HG03066 (cell line): ENCODE results near the gene CRYBG1.
"Not testable (repeated sequence)": the region's sequence is repeated elsewhere in the genome, so short reads cannot be mapped to it uniquely, and the experiment has no call there.

Experiments used
- ATAC-seq: cut with Tn5 transposase; IDR thresholded peaks from one replicate; pipeline ENCODE4 v1.9.1; 2021; ENCODE audit warnings: low read depth; ENCODE audit not compliant: unreplicated experiment

The CRYBG1 gene

DNA sequence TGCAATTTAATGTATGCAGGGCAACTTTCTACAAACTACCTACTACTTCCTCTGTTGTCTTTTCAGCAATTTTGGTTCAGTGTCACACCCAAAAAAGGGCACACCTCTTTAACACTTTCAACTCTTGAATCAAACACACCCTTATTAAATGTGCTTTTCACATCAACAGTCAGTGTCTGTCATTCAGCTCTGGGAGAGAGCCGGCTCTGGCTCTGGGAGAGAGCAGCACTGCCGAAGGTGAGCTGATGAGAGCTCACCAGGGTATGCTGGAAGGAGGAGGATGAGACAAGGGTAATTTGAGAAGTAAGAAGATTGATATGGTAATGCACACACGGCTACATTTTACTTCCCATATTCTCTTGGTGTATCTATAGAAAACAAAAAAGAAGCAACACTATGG lies 134.5 kb downstream of the CRYBG1 start:
- ATAC-seq, result no peak

DNA sequence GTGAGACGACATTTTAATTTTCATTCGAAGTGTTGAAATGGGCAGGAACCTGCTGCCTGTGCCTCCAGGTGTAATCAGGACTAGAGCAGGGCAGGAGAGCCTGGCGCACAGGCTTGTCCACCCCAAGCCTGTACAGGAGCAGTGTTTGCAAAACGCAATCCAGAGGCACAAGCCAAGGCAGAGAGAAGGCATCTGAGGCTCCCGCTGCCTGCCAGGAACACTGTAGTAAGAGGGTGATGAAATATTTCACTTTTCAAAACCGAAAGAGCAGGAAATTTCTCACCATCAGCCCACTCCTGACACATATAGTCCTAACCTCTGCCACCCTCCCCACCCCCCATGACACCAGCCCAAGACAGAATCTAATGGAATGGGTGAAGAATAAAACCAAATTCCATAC lies 136.3 kb downstream of the CRYBG1 start:
- no peak for ATAC-seq

- ATAC-seq, result no peak
Measured at GRCh38 chr6:106501960-106502371, 141.4 kb downstream of the CRYBG1 start.

GRCh38 chr6:106502559-106502958 lies 142.0 kb downstream of the CRYBG1 start:
- ATAC-seq, result no peak

GRCh38 chr6:106508277-106508676 lies 147.8 kb downstream of the CRYBG1 start:
- no peak for ATAC-seq

DNA sequence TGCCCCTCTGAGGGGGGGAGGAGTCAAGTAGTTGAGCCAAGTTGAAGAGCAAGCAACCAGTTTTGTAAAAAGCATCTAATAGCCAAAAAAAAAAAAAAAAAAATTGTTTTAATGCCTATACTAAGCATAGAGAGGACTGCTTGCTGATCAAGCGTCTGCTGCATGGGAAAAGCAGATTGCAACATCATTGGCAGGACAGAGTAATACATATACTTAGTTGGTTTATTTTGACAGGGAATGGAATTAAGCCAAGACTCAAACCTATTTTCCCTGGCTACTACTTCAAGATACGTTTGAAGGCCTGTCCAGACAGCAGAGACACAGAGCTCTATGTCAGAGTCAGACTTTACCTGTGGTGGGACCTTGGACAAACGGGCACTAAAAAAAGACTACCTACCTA lies 148.3 kb downstream of the CRYBG1 start:
- no peak for ATAC-seq

GRCh38 chr6:106509420-106510089 lies 149.0 kb downstream of the CRYBG1 start:
- ATAC-seq, result no peak

DNA sequence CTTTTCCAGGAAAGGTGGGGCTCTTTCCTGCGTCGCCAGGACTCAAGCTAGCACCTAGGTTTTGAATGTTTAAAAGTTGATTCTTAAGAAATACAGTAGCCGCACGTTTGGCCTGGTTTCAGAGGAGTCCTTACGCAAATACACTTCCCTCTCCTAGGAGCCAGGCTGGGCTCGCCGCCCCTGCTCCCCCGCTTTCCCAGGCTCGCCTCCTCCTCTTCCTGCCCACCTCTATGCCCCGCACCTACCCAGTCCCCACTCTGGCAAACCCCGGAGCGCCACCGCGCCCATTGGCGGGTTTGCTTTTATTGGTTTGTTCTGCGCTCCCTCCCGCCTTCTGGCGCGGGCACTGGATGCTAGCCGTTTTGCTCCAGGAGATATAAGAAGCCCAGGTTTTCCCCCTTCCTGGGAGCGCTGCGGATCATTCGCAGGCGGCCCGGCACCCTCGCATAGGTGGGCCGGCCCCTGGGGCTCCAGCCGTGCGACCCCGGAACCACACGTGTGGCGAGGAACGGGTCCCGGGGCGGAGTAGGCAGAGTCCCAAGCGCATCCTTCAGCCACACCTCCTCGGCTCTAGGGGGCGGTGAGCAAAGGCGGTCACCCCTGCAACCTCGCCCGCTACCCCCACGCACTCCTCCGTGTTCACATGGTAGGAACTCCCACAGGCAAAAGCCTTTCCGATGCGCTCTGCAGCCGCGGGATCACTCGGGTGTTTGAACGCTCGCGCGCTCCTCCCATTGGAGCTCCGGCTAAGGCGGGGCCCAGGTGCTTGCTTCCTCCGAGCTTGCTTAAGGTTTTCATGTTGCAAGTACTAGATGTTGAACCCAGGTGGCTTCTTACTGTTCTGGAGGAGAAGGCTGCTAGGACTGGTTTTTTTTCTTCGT lies 149.8 kb downstream of the CRYBG1 start:
- ATAC-seq, result peak; percentile 30

DNA sequence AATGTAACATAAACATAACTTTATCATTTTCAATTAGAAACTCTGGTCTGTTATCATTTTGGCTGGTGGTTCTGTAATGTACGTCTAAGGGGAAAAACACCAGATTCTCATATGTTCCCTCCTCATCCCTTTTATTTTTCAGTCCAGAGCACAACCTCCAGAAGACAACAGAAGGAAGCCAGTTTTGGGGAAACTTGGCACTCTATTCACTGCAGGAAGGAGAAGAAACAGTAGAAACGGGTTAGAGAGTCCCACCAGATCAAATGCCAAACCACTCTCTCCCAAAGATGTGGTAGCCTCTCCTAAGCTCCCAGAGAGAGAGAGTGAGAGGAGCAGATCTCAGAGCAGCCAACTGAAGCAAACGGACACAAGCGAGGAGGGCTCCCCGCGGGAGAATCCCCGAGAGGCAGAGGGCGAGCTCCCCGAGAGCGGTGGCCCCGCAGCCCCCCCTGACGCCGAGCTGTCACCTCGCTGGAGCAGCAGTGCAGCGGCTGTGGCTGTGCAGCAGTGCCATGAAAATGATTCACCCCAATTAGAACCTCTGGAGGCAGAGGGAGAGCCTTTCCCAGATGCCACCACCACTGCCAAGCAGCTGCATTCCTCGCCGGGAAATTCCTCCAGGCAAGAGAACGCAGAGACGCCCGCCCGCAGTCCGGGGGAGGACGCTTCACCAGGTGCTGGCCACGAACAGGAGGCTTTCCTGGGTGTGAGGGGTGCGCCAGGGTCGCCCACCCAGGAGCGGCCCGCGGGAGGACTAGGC lies 151.0 kb downstream of the CRYBG1 start:
- ATAC-seq, result no peak

GRCh38 chr6:106512048-106512967 lies 151.8 kb downstream of the CRYBG1 start:
- peak; percentile 61 for ATAC-seq

- ATAC-seq, result no peak
Measured at GRCh38 chr6:106512968-106513574, 152.6 kb downstream of the CRYBG1 start.

GRCh38 chr6:106513808-106514582 lies 153.5 kb downstream of the CRYBG1 start:
- ATAC-seq, result no peak

DNA sequence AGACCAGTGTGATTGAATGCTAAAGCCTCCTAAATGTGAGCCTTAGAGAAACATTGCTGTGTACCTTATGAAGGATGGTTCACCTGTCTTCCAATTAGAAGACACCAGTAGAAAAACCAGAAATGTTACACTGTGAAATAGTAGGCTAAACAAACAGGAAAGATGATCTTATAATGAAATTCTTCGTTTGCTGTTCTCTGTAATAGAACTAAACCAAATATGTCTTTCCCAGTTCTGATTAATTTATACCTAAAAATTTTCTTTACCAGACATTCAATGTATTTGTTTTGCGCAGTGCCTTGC lies 154.0 kb downstream of the CRYBG1 start:
- ATAC-seq, result no peak

DNA sequence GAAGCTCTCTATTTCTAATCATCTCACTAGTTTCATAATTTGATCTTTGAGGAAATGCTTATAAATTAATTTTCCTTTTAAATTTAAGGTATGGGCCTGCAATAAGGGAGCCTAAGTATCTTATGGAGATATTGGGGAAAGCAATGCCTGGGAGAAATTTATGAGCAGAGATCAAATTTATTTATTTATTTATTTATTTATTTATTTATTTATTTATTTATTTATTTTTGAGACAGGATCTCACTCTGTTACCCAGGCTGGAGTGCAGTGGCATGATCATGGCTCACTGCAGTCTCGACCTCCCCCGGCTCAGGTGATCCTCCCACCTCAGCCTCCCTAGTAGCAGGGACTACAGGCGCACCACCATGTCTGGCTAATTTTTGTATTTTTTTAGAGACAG lies 155.1 kb downstream of the CRYBG1 start:
- not testable (repeated sequence) for ATAC-seq

GRCh38 chr6:106516616-106517015 lies 156.1 kb downstream of the CRYBG1 start:
- ATAC-seq, result no peak

DNA sequence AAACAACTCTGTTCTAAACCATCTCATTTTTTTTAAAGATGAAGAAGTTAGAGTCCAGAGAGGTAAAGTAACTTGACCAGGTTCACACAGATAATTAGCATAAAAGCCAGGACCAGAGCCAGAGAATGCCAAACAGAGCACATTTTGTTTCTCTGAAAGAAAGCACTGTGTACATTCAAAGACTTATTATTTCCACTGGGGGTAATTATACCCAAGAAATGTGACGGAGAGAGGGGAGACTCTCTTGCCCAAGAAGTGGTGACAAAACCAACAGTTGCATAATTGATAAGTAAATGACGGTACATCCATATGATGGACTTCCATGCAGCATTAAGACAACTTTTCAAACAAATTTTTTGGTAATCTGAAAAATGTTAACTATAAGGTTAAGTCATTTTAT lies 157.2 kb downstream of the CRYBG1 start:
- no peak for ATAC-seq

- ATAC-seq, result no peak
Measured at GRCh38 chr6:106518748-106519147, 158.2 kb downstream of the CRYBG1 start.

DNA sequence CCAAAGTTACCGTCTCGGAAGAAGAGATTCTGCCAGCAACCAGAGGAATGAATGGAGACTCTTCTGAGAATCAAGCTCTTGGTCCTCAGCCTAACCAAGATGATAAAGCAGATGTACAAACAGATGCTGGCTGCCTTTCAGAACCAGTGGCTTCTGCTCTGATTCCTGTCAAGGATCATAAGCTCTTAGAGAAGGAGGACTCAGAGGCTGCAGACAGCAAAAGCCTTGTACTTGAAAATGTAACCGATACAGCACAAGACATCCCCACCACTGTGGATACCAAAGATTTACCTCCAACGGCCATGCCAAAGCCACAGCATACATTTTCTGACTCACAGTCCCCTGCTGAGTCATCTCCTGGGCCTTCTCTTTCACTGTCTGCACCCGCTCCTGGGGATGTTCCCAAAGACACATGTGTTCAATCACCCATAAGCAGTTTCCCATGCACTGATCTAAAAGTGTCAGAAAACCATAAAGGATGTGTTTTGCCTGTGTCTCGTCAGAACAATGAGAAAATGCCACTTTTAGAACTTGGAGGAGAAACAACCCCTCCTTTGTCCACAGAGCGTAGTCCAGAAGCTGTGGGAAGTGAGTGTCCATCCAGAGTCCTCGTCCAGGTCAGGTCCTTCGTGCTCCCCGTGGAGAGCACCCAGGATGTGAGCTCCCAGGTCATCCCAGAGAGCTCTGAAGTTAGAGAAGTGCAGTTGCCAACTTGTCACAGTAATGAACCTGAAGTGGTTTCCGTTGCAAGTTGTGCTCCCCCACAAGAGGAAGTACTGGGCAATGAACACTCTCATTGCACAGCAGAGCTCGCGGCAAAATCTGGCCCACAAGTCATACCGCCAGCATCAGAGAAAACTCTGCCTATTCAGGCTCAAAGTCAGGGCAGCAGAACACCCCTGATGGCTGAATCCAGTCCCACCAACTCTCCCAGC lies 159.2 kb downstream of the CRYBG1 start:
- peak; percentile 40 for ATAC-seq
